IMR-90 (cell line): ENCODE data around the gene PSMB3. TPM values are rescaled to one million over a fixed set of nuclear protein-coding genes. Genes with fewer than 3 reads are reported as not detected.

Experiments
- ATAC-seq: fragments of 200-7000 bp; cut with Tn5 transposase; 2 replicates; pipeline ENCODE4 v1.9.1; 2020; ENCODE audit warnings: low read depth, mild to moderate bottlenecking, moderate library complexity
- BruUV-seq: library from RNA; stranded (reverse); fragments of 400-500 nt; replicated peaks from 2 replicates; lab custom pipeline; 2021; lab: Mats Ljungman, UMichigan
- CTCF ChIA-PET: fragments of 300-600 bp; formaldehyde crosslinking; extraction: SDS; loops from one replicate; lab custom pipeline; 2021; ENCODE audit warnings: antibody characterized with exemption; lab: Yijun Ruan, JAX
- POLR2A ChIA-PET: fragments of 300-600 bp; sonication (Branson Sonifier 250); formaldehyde crosslinking; loops from one replicate; lab custom pipeline; 2022; ENCODE audit warnings: antibody characterized with exemption; ENCODE audit not compliant: unreplicated experiment; lab: Charles Lee
- DNase-seq: peaks from one replicate; pipeline ENCODE4 v3.0.0; 2013
- H2AFZ ChIP-seq: replicated peaks from 2 replicates; pipeline ENCODE3; 2013; ENCODE audit warnings: low read length, mild to moderate bottlenecking; ENCODE audit not compliant: poor library complexity
- H2AK5ac ChIP-seq: 2 replicates; pipeline ENCODE4 v1.6.1; 2013; ENCODE audit warnings: low read depth, low read length, inconsistent platforms
- H2AK9ac ChIP-seq: replicated peaks from 2 replicates; pipeline ENCODE3; 2013; ENCODE audit warnings: mild to moderate bottlenecking, low read depth, low read length, moderate library complexity; ENCODE audit not compliant: poor library complexity
- H2BK120ac ChIP-seq: 2 replicates; pipeline ENCODE4 v1.6.1; 2013; ENCODE audit warnings: low read depth, low read length, inconsistent platforms
- H2BK15ac ChIP-seq: 3 replicates; pipeline ENCODE4 v1.6.1; 2013; ENCODE audit warnings: low read depth, low read length, inconsistent platforms
- H2BK20ac ChIP-seq: 2 replicates; pipeline ENCODE4 v1.6.1; 2013; ENCODE audit warnings: low read depth, mild to moderate bottlenecking, inconsistent platforms, low read length, moderate library complexity
- H2BK5ac ChIP-seq: 2 replicates; pipeline ENCODE4 v1.6.1; 2013; ENCODE audit warnings: mild to moderate bottlenecking, low read depth, low read length, inconsistent platforms; ENCODE audit not compliant: poor library complexity, severe bottlenecking
- H3K14ac ChIP-seq: replicated peaks from 2 replicates; pipeline ENCODE4 v1.6.1; 2013; ENCODE audit warnings: low read depth, low read length, inconsistent platforms
- H3K18ac ChIP-seq: 2 replicates; pipeline ENCODE4 v1.6.1; 2013; ENCODE audit warnings: low read depth, low read length, control low read depth
- H3K23ac ChIP-seq: 2 replicates; pipeline ENCODE4 v1.6.1; 2013; ENCODE audit warnings: low read depth, low read length, inconsistent platforms
- H3K27ac ChIP-seq: 2 replicates; pipeline ENCODE4 v1.5.1; 2013; ENCODE audit warnings: mild to moderate bottlenecking, control low read depth, low read length; ENCODE audit not compliant: insufficient read depth
- H3K27me3 ChIP-seq: 2 replicates; pipeline ENCODE4 v1.6.1; 2013; ENCODE audit warnings: low read length; ENCODE audit not compliant: control insufficient read depth, insufficient read depth
- H3K36me3 ChIP-seq: 2 replicates; pipeline ENCODE4 v1.6.1; 2013; ENCODE audit warnings: low read length, mixed read lengths; ENCODE audit not compliant: control insufficient read depth, insufficient read depth
- H3K4ac ChIP-seq: 2 replicates; pipeline ENCODE4 v1.6.1; 2013; ENCODE audit warnings: low read depth, low read length, inconsistent platforms
- H3K4me1 ChIP-seq: 2 replicates; pipeline ENCODE4 v1.6.1; 2013; ENCODE audit warnings: low read length, mixed read lengths; ENCODE audit not compliant: control insufficient read depth, insufficient read depth
- H3K4me2 ChIP-seq: 2 replicates; pipeline ENCODE4 v1.6.1; 2013; ENCODE audit warnings: low read depth, mild to moderate bottlenecking, control low read depth, low read length, moderate library complexity
- H3K4me3 ChIP-seq: 2 replicates; pipeline ENCODE4 v1.5.1; 2013; ENCODE audit warnings: low read depth, mild to moderate bottlenecking, control low read depth, low read length, moderate library complexity; ENCODE audit not compliant: insufficient read depth
- H3K56ac ChIP-seq: 2 replicates; pipeline ENCODE4 v1.6.1; 2013; ENCODE audit warnings: low read length, inconsistent platforms; ENCODE audit not compliant: insufficient read depth; ENCODE audit errors: extremely low read depth
- H3K79me1 ChIP-seq, 2 experiments: 2 replicates each; pipeline ENCODE4 v1.6.1; 2013; ENCODE audit warnings: low read length in 2 of 2, inconsistent platforms in 1 of 2, low read depth in 1 of 2
- H3K9ac ChIP-seq: 2 replicates; pipeline ENCODE4 v1.6.1; 2013; ENCODE audit warnings: low read depth, low read length, control low read depth
- H3K9me1 ChIP-seq: 2 replicates; pipeline ENCODE4 v1.6.1; 2013; ENCODE audit warnings: low read length, inconsistent platforms; ENCODE audit not compliant: insufficient read depth
- H3K9me3 ChIP-seq: 2 replicates; pipeline ENCODE4 v1.6.1; 2013; ENCODE audit warnings: low read length; ENCODE audit not compliant: control insufficient read depth, insufficient read depth
- H4K20me1 ChIP-seq: 2 replicates; pipeline ENCODE4 v1.6.1; 2013; ENCODE audit warnings: low read length, inconsistent platforms; ENCODE audit not compliant: insufficient read depth
- H4K5ac ChIP-seq: 2 replicates; pipeline ENCODE4 v1.6.1; 2013; ENCODE audit warnings: mild to moderate bottlenecking, low read depth, low read length, control low read depth
- H4K8ac ChIP-seq, 2 experiments: 2 replicates each; pipeline ENCODE4 v1.6.1; 2013; ENCODE audit warnings: low read depth in 2 of 2, low read length in 2 of 2, control low read depth in 1 of 2, inconsistent platforms in 1 of 2
- H4K91ac ChIP-seq: 2 replicates; pipeline ENCODE4 v1.6.1; 2013; ENCODE audit warnings: low read depth, low read length, inconsistent platforms; ENCODE audit not compliant: insufficient read depth
- MAFK ChIP-seq: IDR thresholded peaks from 2 replicates; pipeline ENCODE4 v1.6.1; 2012; ENCODE audit warnings: low read depth, low read length, improper control_type of control experiment
- MAZ ChIP-seq: IDR thresholded peaks from 2 replicates; pipeline ENCODE4 v1.6.1; 2012; ENCODE audit warnings: low read depth, mild to moderate bottlenecking, low read length, improper control_type of control experiment, moderate library complexity, borderline replicate concordance
- SMC3 ChIP-seq: fragments of 150-350 bp; IDR thresholded peaks from 2 replicates; pipeline ENCODE4 v1.6.1; 2016; ENCODE audit warnings: low read depth, mild to moderate bottlenecking, antibody characterized with exemption, low read length, moderate library complexity
- WGBS, 2 experiments: methylation state at CpG; one replicate each; pipeline versions ENCODE4 v1.1.5 to v1.1.7; 2013; ENCODE audit warnings: missing lambda C conversion rate in 2 of 2; ENCODE audit not compliant: insufficient read length in 1 of 2; ENCODE audit errors: extremely low coverage in 2 of 2; 5-methylcytosine and 5-hydroxymethylcytosine counted together
- dilution Hi-C: fragments of 300-500 bp; cut with HindIII; formaldehyde crosslinking; loops from one replicate; pipeline ENCODE4 v1.14.3; 2018; ENCODE audit warnings: low sequenced_read_pairs; ENCODE audit not compliant: unreplicated experiment
- in situ Hi-C: fragments of 300-500 bp; cut with MboI; formaldehyde crosslinking; loops from 3 replicates; pipeline ENCODE4 v1.14.3; 2019; ENCODE audit warnings: low sequenced_read_pairs, inconsistent platforms, mixed read lengths
- intact Hi-C: fragments of 100-400 bp; cut with micrococcal nuclease; formaldehyde crosslinking; loops from 2 replicates; pipeline ENCODE4 v1.10.0; 2022
- polyA plus RNA-seq, 3 experiments: library from polyadenylated mRNA; depleted of rRNA; stranded (reverse); fragments of >200 nt; gene quantifications; 2 replicates each; pipeline ENCODE4 v1.2.3, GENCODE V29; 2012; ENCODE audit warnings: low replicate concordance in 1 of 3
- total RNA-seq: library from RNA; depleted of rRNA; stranded (reverse); fragments of >200 nt; gene quantifications from 2 replicates; pipeline ENCODE4 v1.2.3, GENCODE V29; 2012
- TF ChIP-seq, protein P1 (sequence below): conservative IDR thresholded peaks from 2 replicates; pipeline ENCODE4 v1.5.1; 2012; ENCODE audit warnings: mild to moderate bottlenecking, low read depth, low read length, improper control_type of control experiment

Gene PSMB3
- total and polyA plus RNA-seq, 2 of the 4 experiments (the other 2 are of a cell fraction): 480 to 828 TPM

DNA sequence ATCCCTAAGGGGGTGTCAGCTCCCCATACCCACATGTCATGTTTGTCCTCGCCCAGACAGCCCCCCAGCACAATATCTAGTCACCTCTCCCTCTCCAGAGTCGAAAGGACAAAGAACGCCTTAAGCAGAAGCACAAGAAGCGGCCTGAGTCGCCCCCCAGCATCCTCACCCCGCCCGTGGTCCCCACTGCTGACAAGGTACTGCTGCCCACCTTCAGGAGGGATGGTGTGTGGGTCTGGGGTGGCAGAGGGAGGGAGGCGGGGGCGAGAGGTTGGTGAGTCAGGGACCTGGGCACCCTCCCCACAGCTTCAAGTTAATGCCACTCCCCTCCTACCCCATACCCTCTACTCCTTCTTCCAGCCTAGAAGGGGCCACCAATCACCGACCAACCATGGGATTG lies 39.9 kb upstream of the PSMB3 start:
- BruUV-seq: no TSS peak
- H3K9me3 ChIP-seq: no peaks in the 10 kb centered on the region
- no peak overlapping the region for H3K4ac ChIP-seq

More for the DNA sequence above, 39.9 kb upstream of the PSMB3 start:
- no peak overlapping the region for H3K18ac ChIP-seq
- no peak overlapping the region for H3K27ac ChIP-seq
- no peak overlapping the region for H4K5ac ChIP-seq
- H3K14ac ChIP-seq: no peak overlapping the region
- no peak overlapping the region for H3K56ac ChIP-seq
- ChIA-PET CTCF (no interaction called here), POLR2A (no interaction called here)
- H2AK5ac ChIP-seq: no peak overlapping the region
- H2BK15ac ChIP-seq: no peak overlapping the region
- no peaks in the 10 kb centered on the region for H3K27me3 ChIP-seq
- no peak overlapping the region for H2AK9ac ChIP-seq
- DNase-seq (no peak), ATAC-seq (no peak)
- in situ Hi-C loops (no loop called here), dilution Hi-C loops (no loop called here), intact Hi-C loops (no loop called here)
- H3K79me1 ChIP-seq: peaks cover 7 to 26% of the 10 kb centered on the region in 2 experiments; a peak in 3 of 4 replicates
- H3K9me1 ChIP-seq: no peaks in the 10 kb centered on the region
- no peak overlapping the region for H2BK5ac ChIP-seq
- no peak overlapping the region for H3K23ac ChIP-seq
- peak overlapping the region; percentile 15 for H2AFZ ChIP-seq
- H4K91ac ChIP-seq: no peak overlapping the region
- no peak overlapping the region for H3K4me2 ChIP-seq
- no peaks in the 10 kb centered on the region for H3K4me1 ChIP-seq
- no peak overlapping the region for H2BK120ac ChIP-seq
- H3K36me3 ChIP-seq: peaks cover 71% of the 10 kb centered on the region
- no peak overlapping the region for H3K9ac ChIP-seq
- TF ChIP-seq, protein P1, sequence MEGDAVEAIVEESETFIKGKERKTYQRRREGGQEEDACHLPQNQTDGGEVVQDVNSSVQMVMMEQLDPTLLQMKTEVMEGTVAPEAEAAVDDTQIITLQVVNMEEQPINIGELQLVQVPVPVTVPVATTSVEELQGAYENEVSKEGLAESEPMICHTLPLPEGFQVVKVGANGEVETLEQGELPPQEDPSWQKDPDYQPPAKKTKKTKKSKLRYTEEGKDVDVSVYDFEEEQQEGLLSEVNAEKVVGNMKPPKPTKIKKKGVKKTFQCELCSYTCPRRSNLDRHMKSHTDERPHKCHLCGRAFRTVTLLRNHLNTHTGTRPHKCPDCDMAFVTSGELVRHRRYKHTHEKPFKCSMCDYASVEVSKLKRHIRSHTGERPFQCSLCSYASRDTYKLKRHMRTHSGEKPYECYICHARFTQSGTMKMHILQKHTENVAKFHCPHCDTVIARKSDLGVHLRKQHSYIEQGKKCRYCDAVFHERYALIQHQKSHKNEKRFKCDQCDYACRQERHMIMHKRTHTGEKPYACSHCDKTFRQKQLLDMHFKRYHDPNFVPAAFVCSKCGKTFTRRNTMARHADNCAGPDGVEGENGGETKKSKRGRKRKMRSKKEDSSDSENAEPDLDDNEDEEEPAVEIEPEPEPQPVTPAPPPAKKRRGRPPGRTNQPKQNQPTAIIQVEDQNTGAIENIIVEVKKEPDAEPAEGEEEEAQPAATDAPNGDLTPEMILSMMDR: no peak
- TF ChIP-seq MAZ (no peak), MAFK (no peak), SMC3 (no peak)
- H3K4me3 ChIP-seq: no peak overlapping the region
- H2BK20ac ChIP-seq: no peak overlapping the region
- H4K20me1 ChIP-seq: peaks cover 12% of the 10 kb centered on the region; the same call in 1 of the 2 replicates
- no peak overlapping the region for H4K8ac ChIP-seq
- WGBS, 2 experiments: no CpG with 5 or more reads among the region's 10 CpGs
